Tibial artery (tissue), 4 donors: ENCODE data around the gene MAP2K6.

Source experiments
- DNase-seq, 2 donors: peaks; one replicate each; pipeline ENCODE4 v3.0.0-alpha.2; 2019
- H3K27ac ChIP-seq, 2 donors: fragments of 200-600 bp; sonication (generic) in 1 of 2; 1 replicate in 1 of 2; 2 replicates in 1 of 2; pipeline ENCODE4 v1.5.1; 2018 to 2019; ENCODE audit warnings: mild to moderate bottlenecking in 1 of 2
- H3K27me3 ChIP-seq, 2 donors: fragments of 200-600 bp; sonication (generic) in 1 of 2; one replicate each; pipeline versions ENCODE4 v1.5.1 to v1.6.0; 2016 to 2019
- H3K36me3 ChIP-seq, 3 donors: fragments of 200-600 bp; sonication (generic) in 2 of 3; one replicate each; pipeline ENCODE4 v1.5.1; 2016 to 2019; ENCODE audit warnings: mild to moderate bottlenecking in 2 of 3
- H3K4me1 ChIP-seq, 4 donors: fragments of 200-600 bp; sonication (generic) in 2 of 4; 1 replicate in 3 of 4; 2 replicates in 1 of 4; pipeline ENCODE4 v1.5.1; 2016 to 2019
- H3K4me3 ChIP-seq, 2 donors: fragments of 200-600 bp; sonication (generic) in 1 of 2; 1 replicate in 1 of 2; 2 replicates in 1 of 2; pipeline ENCODE4 v1.5.1; 2018 to 2019; ENCODE audit warnings: mild to moderate bottlenecking in 2 of 2
- H3K9me3 ChIP-seq, 3 donors: fragments of 200-600 bp; sonication (generic) in 1 of 3; one replicate each; pipeline ENCODE4 v1.5.1; 2016 to 2019
- intact Hi-C: fragments of 100-400 bp; cut with DNase I; formaldehyde crosslinking; loops from one replicate; pipeline ENCODE4 v1.15.0; 2023; ENCODE audit warnings: low total_unique reads
- TF ChIP-seq, protein P1 (sequence below), 2 experiments: fragments of 200-600 bp in 1 of 2; fragments of 450-650 bp in 1 of 2; IDR thresholded peaks; one replicate each; pipeline ENCODE4 v1.5.1; 2017 to 2019; ENCODE audit warnings: antibody characterized with exemption in 2 of 2, mild to moderate bottlenecking in 1 of 2, moderate library complexity in 1 of 2

MAP2K6 gene

DNA sequence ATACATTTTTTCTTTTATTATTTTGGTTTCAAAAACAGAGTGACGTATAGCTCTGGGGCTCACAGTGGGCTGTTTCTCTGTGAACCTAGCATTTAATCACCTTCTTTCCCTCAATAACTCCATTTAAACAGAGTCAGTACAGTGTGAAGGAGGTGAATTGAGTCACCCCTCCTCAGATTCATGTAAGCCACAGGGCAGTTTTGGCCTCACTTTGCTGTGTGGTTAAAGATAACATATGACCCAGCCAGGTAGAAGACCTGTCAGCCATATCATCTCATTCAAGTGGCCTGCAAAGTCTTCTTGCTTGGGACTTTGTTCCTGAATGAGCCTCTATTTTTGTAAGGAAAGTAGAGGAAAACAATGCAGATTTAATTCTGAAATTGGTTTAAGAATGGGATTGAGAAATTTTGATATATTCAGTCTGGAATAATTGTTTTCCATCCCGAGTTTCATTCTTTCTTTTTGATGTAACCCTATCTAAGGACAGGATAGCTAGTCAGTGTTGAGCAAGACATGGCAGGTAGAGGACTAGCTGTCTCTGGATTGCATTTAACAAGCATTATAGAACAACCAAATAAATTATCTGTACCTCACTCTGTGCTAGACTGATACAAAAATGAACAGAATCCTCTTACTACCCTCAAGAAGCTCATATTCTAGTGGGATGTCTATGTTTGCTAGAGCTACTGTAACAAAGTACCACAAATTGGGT, 13.1 kb downstream of the MAP2K6 start:
- DNase-seq: no peak
- TF ChIP-seq, protein P1, sequence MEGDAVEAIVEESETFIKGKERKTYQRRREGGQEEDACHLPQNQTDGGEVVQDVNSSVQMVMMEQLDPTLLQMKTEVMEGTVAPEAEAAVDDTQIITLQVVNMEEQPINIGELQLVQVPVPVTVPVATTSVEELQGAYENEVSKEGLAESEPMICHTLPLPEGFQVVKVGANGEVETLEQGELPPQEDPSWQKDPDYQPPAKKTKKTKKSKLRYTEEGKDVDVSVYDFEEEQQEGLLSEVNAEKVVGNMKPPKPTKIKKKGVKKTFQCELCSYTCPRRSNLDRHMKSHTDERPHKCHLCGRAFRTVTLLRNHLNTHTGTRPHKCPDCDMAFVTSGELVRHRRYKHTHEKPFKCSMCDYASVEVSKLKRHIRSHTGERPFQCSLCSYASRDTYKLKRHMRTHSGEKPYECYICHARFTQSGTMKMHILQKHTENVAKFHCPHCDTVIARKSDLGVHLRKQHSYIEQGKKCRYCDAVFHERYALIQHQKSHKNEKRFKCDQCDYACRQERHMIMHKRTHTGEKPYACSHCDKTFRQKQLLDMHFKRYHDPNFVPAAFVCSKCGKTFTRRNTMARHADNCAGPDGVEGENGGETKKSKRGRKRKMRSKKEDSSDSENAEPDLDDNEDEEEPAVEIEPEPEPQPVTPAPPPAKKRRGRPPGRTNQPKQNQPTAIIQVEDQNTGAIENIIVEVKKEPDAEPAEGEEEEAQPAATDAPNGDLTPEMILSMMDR (IDR thresholded peaks at IDR 0.05): no peak
- Histone ChIP-seq H3K4me3 (no peak overlapping the region), H3K9me3 (no peaks in the 10 kb centered on the region), H3K36me3 (no peaks in the 10 kb centered on the region), H3K4me1 (no peaks in the 10 kb centered on the region), H3K27ac (no peak overlapping the region), H3K27me3 (no peaks in the 10 kb centered on the region)
- intact Hi-C loops: no loop called here

DNA sequence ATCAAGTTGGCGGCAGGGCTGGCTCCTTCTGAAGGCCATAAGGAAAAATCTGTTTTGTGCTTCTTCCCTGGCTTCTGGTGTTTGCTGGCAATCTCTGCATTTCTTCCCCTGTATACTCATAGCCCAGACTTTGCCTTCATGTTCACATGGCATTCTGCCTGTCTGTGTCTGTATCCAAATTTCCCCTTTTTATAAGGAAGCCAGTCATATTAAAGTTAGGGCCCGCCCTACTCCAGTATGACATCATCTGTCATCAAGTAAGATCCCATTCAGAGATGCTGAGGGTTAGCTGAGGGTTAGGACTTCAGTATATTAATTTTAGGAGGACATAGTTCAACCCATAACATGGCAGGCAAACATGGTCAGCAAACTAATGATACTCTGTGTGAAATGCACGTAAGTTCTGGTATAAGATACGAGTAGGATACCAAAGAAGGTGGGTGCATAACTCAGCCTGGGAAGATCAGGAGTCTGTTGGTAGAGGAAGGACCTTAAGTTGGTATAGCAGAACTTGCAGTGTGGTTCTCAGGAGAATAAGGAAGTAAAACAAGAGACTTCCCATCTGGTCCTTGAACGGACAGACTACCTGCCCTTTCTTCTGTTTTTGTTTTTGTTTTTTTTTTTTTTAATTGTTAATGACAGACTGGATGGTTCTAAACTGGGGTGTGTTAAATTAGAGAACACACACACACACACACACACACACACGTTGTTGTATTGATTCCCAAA, 13.9 kb downstream of the MAP2K6 start:
- DNase-seq: peak in 1 of 2 donors; percentile 37
- H3K36me3 ChIP-seq: no peaks in the 10 kb centered on the region
- TF ChIP-seq, protein P1 (IDR thresholded peaks at IDR 0.05): no peak
- no peak overlapping the region for H3K4me3 ChIP-seq
- no peaks in the 10 kb centered on the region for H3K4me1 ChIP-seq
- no peaks in the 10 kb centered on the region for H3K27me3 ChIP-seq
- H3K27ac ChIP-seq: no peak overlapping the region
- intact Hi-C loops: no loop called here
- no peaks in the 10 kb centered on the region for H3K9me3 ChIP-seq

DNA sequence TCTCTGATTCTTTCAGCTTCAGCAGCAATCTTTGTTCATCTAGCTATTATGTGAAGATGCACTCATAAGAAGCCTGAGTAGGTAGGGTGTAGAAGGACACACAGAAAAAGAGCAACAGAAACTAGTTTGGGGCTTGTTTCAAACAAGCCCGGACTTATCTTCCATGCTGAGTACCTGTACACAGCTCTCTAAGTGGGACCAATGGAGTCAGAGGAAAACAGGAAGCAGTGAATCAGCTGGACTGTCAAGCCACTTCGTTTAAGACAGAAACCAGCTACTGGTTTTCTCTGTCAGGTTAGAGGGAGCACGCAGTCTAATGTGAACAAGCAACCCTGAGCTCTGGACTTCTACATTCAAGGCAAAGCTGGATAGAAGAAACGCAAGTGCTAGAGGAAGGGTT, 16.0 kb downstream of the MAP2K6 start:
- H3K27me3 ChIP-seq: no peaks in the 10 kb centered on the region
- H3K4me3 ChIP-seq: no peak overlapping the region
- no peak for DNase-seq
- H3K36me3 ChIP-seq: no peaks in the 10 kb centered on the region
- H3K27ac ChIP-seq: no peak overlapping the region
- H3K9me3 ChIP-seq: no peaks in the 10 kb centered on the region
- TF ChIP-seq, protein P1 (IDR thresholded peaks at IDR 0.05): no peak
- H3K4me1 ChIP-seq: peaks cover 0 to 11% (median 8%) of the 10 kb centered on the region in 4 donors
- intact Hi-C loops: no loop called here

DNA sequence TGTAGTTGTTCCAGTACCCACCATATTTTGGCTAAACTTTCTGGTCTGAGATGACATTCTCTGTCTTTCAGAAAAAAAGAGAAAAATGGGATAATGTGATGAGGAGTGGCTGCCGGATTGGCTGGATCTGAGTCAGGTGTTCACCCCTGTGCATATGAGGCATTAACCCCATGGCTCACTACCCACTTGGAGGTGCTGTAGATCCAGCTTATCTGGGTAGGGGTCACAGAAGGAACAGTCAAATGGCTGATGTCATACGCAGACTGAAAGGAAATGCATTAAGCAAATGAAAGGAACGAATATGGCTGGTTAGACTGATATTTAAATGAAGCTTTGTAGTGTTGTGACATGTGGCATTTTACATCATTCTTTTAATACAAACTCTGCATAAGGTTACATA, 17.3 kb downstream of the MAP2K6 start:
- no peak for DNase-seq
- no peak overlapping the region for H3K4me3 ChIP-seq
- H3K36me3 ChIP-seq: no peaks in the 10 kb centered on the region
- no peak overlapping the region for H3K27ac ChIP-seq
- intact Hi-C loops: no loop called here
- H3K27me3 ChIP-seq: no peaks in the 10 kb centered on the region
- TF ChIP-seq, protein P1 (IDR thresholded peaks at IDR 0.05): no peak
- no peaks in the 10 kb centered on the region for H3K9me3 ChIP-seq
- peaks cover 0 to 11% (median 8%) of the 10 kb centered on the region in 4 donors for H3K4me1 ChIP-seq

DNA sequence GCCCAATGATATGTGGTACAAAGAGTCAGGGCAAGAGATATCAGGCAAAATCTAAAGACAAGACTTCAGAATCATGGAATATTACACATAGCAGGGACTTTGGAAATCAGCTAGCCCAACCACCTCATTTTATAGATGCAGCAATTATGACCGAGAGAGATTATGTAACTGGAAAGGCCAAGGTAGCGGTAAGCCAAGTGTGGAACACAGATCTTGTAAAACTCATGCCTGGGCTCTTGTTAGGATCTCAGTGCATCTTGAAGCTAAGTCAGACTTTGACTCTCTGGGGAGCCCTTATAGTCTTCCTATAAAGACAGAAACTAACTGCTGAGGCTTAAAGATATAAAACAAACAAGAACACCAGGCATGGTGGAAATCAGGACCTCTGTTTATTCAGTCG, 18.6 kb downstream of the MAP2K6 start:
- Histone ChIP-seq H3K4me3 (no peak overlapping the region), H3K27ac (no peak overlapping the region), H3K4me1 (peaks cover 0 to 11% (median 8%) of the 10 kb centered on the region in 4 donors), H3K27me3 (no peaks in the 10 kb centered on the region), H3K9me3 (no peaks in the 10 kb centered on the region), H3K36me3 (no peaks in the 10 kb centered on the region)
- DNase-seq: no peak
- TF ChIP-seq, protein P1 (IDR thresholded peaks at IDR 0.05): no peak
- intact Hi-C loops: no loop called here
